Measurements from ENCODE around the gene LY6G5C. TPM values are rescaled to one million over a fixed set of nuclear protein-coding genes. Genes with fewer than 3 reads are reported as not detected.

LY6G5C gene
- total and polyA plus RNA-seq, 2 of the 13 experiments (the other 11 are each of a cell fraction or from before 2014, with no cell fraction given), result 0.33 to 0.55 TPM

- TF ChIP-seq, protein P1, sequence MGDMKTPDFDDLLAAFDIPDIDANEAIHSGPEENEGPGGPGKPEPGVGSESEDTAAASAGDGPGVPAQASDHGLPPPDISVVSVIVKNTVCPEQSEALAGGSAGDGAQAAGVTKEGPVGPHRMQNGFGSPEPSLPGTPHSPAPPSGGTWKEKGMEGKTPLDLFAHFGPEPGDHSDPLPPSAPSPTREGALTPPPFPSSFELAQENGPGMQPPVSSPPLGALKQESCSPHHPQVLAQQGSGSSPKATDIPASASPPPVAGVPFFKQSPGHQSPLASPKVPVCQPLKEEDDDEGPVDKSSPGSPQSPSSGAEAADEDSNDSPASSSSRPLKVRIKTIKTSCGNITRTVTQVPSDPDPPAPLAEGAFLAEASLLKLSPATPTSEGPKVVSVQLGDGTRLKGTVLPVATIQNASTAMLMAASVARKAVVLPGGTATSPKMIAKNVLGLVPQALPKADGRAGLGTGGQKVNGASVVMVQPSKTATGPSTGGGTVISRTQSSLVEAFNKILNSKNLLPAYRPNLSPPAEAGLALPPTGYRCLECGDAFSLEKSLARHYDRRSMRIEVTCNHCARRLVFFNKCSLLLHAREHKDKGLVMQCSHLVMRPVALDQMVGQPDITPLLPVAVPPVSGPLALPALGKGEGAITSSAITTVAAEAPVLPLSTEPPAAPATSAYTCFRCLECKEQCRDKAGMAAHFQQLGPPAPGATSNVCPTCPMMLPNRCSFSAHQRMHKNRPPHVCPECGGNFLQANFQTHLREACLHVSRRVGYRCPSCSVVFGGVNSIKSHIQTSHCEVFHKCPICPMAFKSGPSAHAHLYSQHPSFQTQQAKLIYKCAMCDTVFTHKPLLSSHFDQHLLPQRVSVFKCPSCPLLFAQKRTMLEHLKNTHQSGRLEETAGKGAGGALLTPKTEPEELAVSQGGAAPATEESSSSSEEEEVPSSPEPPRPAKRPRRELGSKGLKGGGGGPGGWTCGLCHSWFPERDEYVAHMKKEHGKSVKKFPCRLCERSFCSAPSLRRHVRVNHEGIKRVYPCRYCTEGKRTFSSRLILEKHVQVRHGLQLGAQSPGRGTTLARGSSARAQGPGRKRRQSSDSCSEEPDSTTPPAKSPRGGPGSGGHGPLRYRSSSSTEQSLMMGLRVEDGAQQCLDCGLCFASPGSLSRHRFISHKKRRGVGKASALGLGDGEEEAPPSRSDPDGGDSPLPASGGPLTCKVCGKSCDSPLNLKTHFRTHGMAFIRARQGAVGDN (CRISPR knock-in tag; IDR thresholded peaks at IDR 0.05), result no peak
- TF ChIP-seq RAD21 (CRISPR knock-in tag; IDR thresholded peaks at IDR 0.05), result no peak
- no peak for TF ChIP-seq REPIN1 (CRISPR knock-in tag; IDR thresholded peaks at IDR 0.05; ENCODE audit: borderline replicate concordance, low read depth)
- TF ChIP-seq ATAD3A (CRISPR knock-in tag; IDR thresholded peaks at IDR 0.05), result no peak
- TF ChIP-seq ESRRA (CRISPR knock-in tag; IDR thresholded peaks at IDR 0.05; ENCODE audit: low read depth), result no peak
- TF ChIP-seq ZSCAN21 (CRISPR knock-in tag; IDR thresholded peaks at IDR 0.05; ENCODE audit: borderline replicate concordance), result no peak
- no peak for TF ChIP-seq ZNF772 (CRISPR knock-in tag; IDR thresholded peaks at IDR 0.05)
- no peak for TF ChIP-seq JDP2 (CRISPR knock-in tag; IDR thresholded peaks at IDR 0.05; ENCODE audit: borderline replicate concordance)
- no peak for TF ChIP-seq SIN3A (IDR thresholded peaks at IDR 0.05; ENCODE audit: borderline replicate concordance, low read depth, low read length)
- TF ChIP-seq PBX3 (CRISPR knock-in tag; IDR thresholded peaks at IDR 0.05; ENCODE audit: borderline replicate concordance), result no peak
- TF ChIP-seq RBM22 (optimal IDR thresholded peaks at IDR 0.05; ENCODE audit: low read length), result peak; percentile 31
- no peak for TF ChIP-seq ZC3H13 (CRISPR knock-in tag; IDR thresholded peaks at IDR 0.05)
- TF ChIP-seq ZNF768 (CRISPR knock-in tag; IDR thresholded peaks at IDR 0.05), result no peak
- TF ChIP-seq DPF2 (CRISPR knock-in tag; IDR thresholded peaks at IDR 0.05; ENCODE audit: borderline replicate concordance, low read depth), result no peak
- TF ChIP-seq, protein P2, sequence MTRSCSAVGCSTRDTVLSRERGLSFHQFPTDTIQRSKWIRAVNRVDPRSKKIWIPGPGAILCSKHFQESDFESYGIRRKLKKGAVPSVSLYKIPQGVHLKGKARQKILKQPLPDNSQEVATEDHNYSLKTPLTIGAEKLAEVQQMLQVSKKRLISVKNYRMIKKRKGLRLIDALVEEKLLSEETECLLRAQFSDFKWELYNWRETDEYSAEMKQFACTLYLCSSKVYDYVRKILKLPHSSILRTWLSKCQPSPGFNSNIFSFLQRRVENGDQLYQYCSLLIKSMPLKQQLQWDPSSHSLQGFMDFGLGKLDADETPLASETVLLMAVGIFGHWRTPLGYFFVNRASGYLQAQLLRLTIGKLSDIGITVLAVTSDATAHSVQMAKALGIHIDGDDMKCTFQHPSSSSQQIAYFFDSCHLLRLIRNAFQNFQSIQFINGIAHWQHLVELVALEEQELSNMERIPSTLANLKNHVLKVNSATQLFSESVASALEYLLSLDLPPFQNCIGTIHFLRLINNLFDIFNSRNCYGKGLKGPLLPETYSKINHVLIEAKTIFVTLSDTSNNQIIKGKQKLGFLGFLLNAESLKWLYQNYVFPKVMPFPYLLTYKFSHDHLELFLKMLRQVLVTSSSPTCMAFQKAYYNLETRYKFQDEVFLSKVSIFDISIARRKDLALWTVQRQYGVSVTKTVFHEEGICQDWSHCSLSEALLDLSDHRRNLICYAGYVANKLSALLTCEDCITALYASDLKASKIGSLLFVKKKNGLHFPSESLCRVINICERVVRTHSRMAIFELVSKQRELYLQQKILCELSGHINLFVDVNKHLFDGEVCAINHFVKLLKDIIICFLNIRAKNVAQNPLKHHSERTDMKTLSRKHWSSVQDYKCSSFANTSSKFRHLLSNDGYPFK (CRISPR knock-in tag; IDR thresholded peaks at IDR 0.05; ENCODE audit: borderline replicate concordance), result no peak
- TF ChIP-seq KAT8 (CRISPR knock-in tag; IDR thresholded peaks at IDR 0.05), result no peak
Measured at GRCh38 chr6:31633447-31633846, 47.4 kb downstream of the LY6G5C start (continued).
